ENCODE data around the gene MT1M.

Gene MT1M

GRCh38 chr16:56628486-56629350, 3.7 kb upstream of the MT1M start:
- no peak for DNase-seq (ENCODE audit: low read depth)

DNA sequence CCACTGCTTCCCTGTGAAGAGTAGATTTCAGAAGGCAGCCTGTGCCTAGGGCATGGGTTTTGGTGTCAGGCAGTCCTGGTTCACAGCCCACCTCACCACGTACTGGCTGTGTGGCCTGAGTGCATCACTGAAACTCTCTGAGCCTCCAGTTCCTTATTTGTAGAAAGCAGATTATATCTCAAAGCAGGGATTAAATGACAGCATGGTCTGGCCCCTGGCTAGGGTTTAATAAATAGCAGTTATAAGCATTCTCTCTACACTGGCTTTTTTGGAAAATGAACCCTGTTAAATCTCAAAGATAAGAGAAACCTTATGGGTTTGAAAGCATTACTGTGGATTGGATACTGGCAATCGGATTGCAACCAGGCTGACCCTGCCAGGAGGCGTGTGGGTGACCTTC, 2.9 kb upstream of the MT1M start:
- no peak for DNase-seq (ENCODE audit: low read depth)

DNA sequence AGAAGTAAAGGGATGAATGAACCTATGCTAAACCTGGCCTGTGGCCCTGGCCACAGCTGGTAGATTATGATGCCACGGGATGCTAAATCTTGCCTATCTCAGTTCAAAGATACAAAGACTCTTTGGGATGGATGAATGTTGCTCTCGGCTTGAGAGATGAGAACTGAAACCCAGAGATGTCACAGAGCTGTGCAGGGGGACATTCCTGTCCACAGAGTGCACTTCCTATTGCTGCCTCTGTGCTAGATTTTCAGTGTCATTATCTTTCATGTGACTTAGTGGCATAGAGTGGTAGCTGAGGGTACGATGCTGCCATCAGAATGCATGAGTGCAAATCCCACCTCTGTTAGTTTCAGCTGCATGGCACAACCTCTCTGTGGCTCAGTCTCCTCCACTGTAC, 2.3 kb upstream of the MT1M start:
- no peak for DNase-seq (ENCODE audit: low read depth)

- no peak for DNase-seq (ENCODE audit: low read depth)
These were observed 1.3 kb upstream of the MT1M start for GRCh38 chr16:56631197-56631596.

DNA sequence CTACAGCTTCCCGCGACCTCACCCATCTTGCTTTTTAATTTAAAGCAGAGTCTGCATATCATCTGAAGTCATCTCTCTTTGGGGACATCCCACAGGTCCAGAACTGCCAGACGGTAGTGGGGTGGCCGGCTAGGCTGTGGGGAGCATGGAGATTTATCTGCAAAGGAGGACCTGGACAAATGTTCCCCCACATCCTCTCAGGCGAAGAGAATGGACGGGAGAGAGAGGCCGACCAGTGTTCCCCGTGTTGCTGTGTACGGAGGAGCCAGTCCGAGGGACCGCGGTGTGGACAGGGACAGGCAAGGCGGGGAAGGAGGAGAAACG, 665 bp upstream of the MT1M start:
- no peak for DNase-seq (ENCODE audit: low read depth)

DNA sequence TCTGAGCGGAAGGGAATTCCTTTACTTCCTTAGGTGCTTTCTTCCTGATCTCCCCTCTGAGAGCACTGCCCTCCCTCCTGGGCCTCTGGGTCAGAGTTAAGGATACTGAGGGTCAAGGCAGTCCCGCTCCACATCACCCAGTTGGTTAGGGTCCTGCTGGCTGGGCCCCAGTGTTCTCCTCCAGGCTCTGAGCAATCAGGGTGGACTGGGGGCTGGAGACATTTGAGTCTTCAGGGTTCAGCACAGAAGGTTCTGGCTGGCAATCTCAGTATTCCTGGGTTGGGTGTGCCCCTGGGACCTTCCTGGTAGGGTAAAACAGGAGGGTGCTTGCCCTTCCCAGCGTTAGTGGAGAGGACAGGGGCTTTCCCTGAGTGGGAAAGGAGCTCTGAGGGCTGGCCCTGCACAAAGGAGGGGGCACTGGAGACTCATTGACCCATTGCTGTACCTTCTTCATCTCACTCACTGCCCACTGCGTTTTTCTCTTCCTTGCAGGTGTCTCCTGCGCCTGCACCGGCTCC, 448 bp downstream of the MT1M start:
- no peak for DNase-seq (ENCODE audit: low read depth)

- no peak for DNase-seq (ENCODE audit: low read depth)
These were observed 1.1 kb downstream of the MT1M start for GRCh38 chr16:56633535-56633934.

- DNase-seq (ENCODE audit: low read depth) = no peak
These were observed 2.4 kb downstream of the MT1M start for GRCh38 chr16:56634715-56635440.

GRCh38 chr16:56635441-56635967, 3.0 kb downstream of the MT1M start:
- DNase-seq (ENCODE audit: low read depth) = no peak

GRCh38 chr16:56636616-56637413, 4.4 kb downstream of the MT1M start:
- DNase-seq (ENCODE audit: low read depth) = no peak

DNA sequence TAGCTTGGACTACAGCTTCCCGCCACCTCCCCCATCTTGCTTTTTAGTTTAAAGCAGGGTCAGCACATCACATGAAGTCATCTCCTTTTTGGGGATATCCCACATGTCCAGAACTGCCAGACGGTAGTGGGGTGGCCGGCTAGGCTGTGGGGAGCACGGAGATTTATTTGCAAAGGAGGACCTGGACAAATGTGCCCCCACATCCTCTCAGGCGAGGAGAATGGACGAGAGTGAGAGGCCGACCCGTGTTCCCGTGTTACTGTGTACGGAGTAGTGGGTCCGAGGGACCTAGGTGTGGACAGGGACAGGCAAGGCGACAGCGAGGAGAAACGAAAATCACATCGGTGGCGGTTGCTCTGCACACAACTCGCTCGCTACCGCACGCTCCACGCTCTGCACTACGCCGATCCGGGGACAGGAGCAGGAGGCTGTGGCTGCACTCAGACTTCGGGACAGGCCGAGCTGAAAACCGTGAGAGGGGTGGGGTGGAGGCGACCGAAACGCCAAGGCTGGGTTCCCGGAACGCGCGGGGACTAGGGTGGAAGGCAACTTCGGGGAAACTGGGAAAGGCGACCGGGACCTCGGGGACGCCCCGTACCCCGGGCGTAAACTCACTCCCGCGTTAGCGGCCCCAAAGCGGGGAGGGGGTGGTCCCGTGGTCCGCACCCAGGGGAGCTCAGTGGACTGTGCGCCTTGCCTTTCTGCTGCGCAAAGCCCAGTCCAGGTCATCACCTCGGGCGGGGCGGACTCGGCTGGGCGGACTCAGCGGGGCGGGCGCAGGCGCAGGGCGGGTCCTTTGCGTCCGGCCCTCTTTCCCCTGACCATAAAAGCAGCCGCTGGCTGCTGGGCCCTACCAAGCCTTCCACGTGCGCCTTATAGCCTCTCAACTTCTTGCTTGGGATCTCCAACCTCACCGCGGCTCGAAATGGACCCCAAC, 5.6 kb downstream of the MT1M start, which contains the start of gene MT1A:
MT1A (plus strand) TSS at position 853 of the 937 bp plus-strand sequence; CDS start at position 926, 73 bp downstream.
- no peak for DNase-seq (ENCODE audit: low read depth)

GRCh38 chr16:56639045-56639444, 6.6 kb downstream of the MT1M start:
- DNase-seq (ENCODE audit: low read depth) = no peak

DNA sequence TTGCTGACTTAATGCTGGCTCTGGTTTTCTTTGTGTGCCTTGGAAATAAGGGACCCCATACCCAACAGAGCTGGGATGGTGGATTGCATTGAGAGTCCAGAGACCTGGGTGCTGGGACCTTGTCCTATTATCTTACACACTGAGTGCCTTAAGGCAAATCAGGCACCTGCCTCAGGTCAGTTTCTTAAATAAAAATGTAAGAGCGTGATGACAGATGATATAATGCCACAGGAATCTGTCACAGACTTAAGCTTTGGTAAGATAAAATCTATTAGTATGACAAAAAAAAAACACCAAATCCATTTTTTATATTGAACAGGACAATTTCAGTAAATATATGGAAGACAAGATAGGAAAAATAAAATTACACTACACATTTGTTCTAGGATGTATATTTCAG, 7.6 kb downstream of the MT1M start:
- no peak for DNase-seq (ENCODE audit: low read depth)

GRCh38 chr16:56641166-56641565, 8.7 kb downstream of the MT1M start:
- no peak for DNase-seq (ENCODE audit: low read depth)

GRCh38 chr16:56643080-56643778, 10.8 kb downstream of the MT1M start:
- no peak for DNase-seq (ENCODE audit: low read depth)

GRCh38 chr16:56643833-56644232, 11.4 kb downstream of the MT1M start:
- no peak for DNase-seq (ENCODE audit: low read depth)

DNA sequence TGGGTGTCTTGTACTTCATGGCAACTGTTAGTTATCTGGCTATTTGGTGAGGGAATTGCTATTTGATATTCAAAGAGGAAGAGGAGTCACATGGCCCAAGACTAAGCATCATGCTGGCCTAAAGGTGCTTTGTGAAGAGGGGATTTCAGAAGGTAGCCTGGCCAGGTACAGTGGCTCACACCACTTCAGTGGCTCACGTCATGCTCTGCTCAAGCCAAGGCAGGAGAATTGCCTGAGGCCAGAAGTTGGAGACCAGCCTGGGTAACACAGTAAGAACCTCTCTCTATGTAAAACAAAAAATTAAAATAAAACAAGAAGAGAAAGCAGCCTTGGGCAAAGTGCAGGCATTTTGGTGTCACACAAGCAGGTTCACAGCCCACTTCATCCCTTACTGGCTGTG, 12.9 kb downstream of the MT1M start:
- DNase-seq (ENCODE audit: low read depth) = no peak

- no peak for DNase-seq (ENCODE audit: low read depth)
These were observed 13.4 kb downstream of the MT1M start for GRCh38 chr16:56645838-56646237.

- no peak for DNase-seq (ENCODE audit: low read depth)
These were observed 15.4 kb downstream of the MT1M start for GRCh38 chr16:56647641-56648431.

- DNase-seq (ENCODE audit: low read depth) = no peak
These were observed 16.8 kb downstream of the MT1M start for GRCh38 chr16:56649271-56649670.

All from non-pigmented ciliary epithelial cell (primary cell).